ENCODE data around the gene PLD1.

The PLD1 gene

GRCh38 chr3:171838218-171838720, 28.0 kb upstream of the PLD1 start:
- DNase-seq (ENCODE audit: low read depth) = no peak

DNA sequence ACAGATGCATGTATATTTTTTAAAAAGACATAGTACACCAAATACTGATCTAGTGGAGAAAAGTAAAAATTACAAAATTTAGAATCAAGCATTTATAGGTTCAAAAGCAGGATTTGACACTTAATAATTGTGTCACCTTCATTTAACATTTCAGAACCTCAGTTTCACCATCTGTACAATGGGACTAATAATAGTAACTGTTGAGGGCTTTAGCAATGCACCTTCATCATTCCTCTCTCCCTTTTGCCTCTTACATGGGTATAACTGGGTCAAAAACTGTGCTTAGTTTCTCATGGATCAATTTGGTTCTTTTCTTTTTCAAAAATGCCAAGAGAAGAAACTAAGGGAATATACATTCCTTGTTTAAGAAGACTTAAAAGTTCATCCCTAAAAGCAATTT, 27.4 kb upstream of the PLD1 start:
- no peak for DNase-seq (ENCODE audit: low read depth)

DNA sequence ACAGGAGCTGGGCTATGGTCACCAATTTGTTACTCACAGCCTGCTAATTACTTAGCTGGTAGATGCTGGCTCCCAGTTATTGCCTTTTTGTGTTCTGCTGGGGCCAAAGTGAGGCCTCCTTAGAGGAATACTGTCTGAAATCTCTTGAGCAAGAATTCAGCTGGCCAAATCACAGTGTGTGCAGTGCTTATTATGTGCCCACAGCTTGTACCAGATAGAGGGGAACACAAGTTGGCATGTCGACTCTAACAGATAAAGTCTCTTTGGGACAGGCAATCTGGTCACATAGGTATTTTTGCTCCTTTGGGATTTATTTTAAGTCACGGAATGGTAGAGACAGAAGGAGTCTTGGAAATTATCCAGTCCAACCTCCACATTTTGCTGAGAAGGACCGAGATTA, 26.6 kb upstream of the PLD1 start:
- DNase-seq (ENCODE audit: low read depth) = no peak

- no peak for DNase-seq (ENCODE audit: low read depth)
These were observed 25.3 kb upstream of the PLD1 start for GRCh38 chr3:171835613-171836012.

DNA sequence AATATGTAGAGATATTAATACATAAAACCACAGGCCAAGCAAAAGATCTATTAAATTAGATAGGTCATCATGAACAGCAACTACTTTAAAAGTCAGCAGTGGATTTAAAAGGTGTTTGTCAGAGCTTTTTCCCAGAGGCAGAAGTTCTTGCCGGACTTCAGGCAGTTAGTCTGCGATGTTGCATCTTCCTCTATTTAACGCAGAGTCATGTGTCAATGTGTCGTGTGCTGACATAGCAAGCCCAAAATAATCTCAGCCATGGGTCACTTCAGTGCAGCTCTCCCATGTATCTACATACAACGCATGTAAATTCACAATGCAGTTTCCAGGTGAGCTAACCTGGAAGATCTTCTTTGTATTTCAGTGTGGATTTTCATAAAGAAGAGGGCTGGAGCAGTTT, 24.8 kb upstream of the PLD1 start:
- no peak for DNase-seq (ENCODE audit: low read depth)

DNA sequence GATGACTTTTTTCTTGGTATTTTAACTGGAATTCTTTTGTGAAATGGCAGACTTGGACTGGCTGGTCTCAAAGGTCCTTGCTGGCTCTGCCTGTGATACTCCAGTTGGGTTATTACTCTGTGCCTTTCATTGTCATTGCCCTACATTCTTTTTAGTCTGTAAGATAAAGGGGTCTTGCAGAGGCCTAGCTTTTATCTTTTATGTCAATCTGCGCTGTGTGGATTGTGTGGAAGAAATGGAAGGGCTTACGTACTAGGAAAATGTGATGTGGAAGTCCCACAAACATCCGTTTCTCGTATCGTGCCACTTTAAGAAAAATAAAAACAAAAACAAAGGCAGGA, 24.1 kb upstream of the PLD1 start:
- DNase-seq (ENCODE audit: low read depth) = no peak

DNA sequence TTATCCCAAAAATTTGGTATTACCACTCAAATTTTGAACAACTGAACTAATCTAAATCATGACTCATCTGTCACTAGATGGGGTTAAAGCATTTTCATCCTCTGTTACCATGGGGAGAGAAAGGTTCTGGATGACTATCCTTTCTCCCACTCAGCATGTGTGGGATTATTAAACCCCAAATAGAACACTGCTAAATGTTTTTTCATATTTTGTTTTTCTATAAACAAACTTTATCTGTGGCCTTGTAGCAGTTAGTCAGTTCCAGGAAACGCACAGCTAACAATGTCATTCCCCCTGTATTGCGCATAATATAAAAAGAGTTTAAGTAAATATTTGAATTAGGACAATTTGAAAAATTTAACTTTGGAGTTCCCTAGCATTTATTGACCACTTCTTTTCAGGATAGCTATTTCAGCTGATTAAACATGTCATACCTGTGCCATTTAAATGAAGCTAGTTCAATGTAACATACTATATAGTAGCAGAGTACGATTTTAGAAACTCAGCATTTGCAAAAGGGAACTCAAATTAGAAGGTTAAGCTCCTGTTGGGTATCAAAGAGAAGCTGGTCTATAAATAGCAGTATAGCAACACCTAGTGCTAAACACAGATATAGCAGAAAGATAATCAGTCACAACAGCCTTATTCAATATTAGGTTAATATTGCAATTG, 23.6 kb upstream of the PLD1 start:
- DNase-seq (ENCODE audit: low read depth) = no peak

DNA sequence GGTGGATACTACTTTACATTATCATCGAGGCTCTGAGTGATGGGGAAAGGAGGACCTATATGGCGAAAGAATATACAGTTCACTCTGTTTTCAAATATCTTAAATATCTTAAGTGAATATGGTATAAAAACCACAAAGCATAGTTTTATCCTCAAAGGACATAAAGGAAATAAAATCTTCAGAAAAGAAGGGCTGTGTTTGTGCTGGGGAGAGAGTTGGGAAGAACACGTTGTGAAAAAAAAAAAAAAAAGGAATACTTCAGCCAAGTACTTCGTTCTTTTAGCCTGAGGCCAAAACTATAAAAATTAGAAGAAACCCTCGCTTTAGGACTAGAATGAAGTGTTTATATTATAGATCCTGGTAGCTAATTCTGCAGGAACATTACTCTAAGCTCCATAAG, 22.7 kb upstream of the PLD1 start:
- DNase-seq (ENCODE audit: low read depth) = no peak

GRCh38 chr3:171831936-171832335, 21.7 kb upstream of the PLD1 start:
- no peak for DNase-seq (ENCODE audit: low read depth)

DNA sequence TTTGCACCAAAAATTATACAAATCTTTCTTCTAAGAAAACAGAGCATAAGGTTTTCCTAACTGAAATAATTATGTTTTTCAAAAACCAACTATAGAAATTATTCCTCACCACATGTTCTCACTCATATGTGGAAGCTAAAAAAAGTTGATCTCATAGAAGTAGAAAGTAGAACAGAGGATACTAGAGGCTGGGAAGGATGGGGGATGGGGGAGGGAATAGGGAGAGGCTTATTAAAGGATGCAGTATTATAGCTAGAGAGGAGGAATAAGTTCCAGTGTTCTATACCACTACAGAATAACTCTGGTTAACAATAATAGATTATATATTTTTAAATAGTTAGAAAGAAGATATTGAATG, 20.2 kb upstream of the PLD1 start:
- no peak for DNase-seq (ENCODE audit: low read depth)

DNA sequence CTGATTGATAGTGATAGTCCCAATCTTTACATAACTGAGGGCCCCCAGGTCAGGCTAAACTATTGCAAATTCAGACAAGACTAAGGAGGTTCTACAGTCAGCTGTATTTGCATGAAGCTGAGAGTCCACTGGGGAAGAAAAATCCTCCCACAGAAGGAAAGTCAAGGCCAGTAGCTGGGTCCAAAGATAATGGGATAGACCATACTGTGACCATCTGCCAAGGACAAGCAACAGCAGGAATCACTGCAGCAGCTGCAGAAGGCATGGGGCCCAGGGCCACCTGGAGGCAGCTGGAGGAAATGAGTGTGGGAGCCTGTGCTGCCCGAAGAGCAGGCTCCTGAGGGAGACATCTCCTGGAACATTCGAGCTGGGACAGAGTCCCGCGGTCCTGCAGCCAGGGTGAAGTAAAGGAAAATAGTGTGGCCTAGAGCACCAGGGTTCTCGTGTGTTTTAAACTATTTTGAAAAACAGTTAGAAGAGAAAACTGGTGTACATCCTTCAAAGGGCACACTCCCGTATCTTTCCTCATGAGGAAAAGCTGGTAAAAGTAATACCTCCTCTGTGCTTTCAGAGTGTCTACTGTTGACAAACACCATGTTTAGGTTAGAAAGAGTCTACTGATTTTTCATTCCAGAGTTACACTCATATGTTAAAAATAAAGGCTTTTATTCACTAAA, 19.7 kb upstream of the PLD1 start:
- no peak for DNase-seq (ENCODE audit: low read depth)

GRCh38 chr3:171828902-171829770, 18.9 kb upstream of the PLD1 start:
- no peak for DNase-seq (ENCODE audit: low read depth)

- DNase-seq (ENCODE audit: low read depth) = no peak
These were observed 17.7 kb upstream of the PLD1 start for GRCh38 chr3:171827836-171828458.

GRCh38 chr3:171827385-171827784, 17.1 kb upstream of the PLD1 start:
- DNase-seq (ENCODE audit: low read depth) = no peak

GRCh38 chr3:171825222-171825828, 15.0 kb upstream of the PLD1 start:
- no peak for DNase-seq (ENCODE audit: low read depth)

DNA sequence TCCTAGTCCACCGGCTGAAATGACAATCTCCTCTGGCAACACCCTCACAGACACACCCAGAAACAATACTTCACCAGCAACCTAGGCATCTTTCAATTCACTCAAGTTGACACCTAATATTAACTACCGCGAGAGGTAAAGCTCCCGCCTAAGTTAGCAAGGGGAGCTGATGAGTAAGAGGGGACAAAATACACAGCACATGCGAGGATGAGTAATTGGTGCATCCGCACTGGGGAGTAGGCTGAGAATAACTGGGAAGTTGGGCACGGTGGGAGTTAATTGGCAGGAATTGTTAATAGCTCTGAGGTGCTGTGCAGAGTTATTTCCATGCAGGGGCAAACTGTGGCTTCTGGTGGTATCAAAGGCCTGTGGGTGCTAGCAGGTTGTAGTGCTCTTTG, 14.5 kb upstream of the PLD1 start:
- no peak for DNase-seq (ENCODE audit: low read depth)

- DNase-seq (ENCODE audit: low read depth) = no peak
These were observed 13.8 kb upstream of the PLD1 start for GRCh38 chr3:171824116-171824515.

DNA sequence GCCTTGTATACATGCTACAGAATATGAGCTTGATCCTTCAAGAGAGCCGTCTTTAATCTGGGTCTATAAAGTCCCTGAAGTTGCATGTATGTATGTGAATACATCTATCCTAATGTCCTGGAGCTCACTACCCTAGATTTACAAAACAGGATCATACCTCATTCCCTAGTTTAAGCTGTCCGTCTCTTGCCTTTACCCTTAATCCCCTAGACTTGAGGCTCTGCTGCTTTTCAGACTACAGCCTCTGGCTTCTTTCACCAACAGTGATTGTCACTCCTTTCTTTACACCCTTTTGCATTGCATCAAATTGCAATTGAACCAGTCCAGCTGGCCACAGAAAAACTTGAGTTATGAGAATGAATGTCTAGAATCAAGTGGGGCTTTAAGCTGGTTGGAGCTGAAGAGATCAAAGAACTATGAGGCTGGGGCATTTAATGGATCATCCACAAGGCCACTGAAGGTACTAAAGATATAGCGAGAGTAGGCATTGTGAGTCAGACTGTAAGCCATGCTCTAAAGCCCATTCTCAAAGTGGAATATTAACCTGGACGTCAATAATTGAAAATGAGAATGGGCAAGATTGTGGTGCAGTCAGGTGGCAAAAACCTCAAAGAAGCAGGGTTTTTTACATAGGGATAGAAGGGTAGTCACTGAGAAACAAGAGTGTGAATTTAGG, 12.3 kb upstream of the PLD1 start:
- DNase-seq (ENCODE audit: low read depth) = no peak

- no peak for DNase-seq (ENCODE audit: low read depth)
These were observed 11.6 kb upstream of the PLD1 start for GRCh38 chr3:171821778-171822358.

GRCh38 chr3:171821044-171821443, 10.8 kb upstream of the PLD1 start:
- DNase-seq (ENCODE audit: low read depth) = no peak

- no peak for DNase-seq (ENCODE audit: low read depth)
These were observed 7.0 kb upstream of the PLD1 start for GRCh38 chr3:171817074-171817800.

All from stimulated activated CD4-positive, alpha-beta T cell treated with anti-CD3 and anti-CD28 coated beads, Interleukin-2, amount 100 ng/mL, for 4 hours (primary cell).